HG03103 (cell line): Measurements from ENCODE around the gene CDK5RAP1.

Experiments
- ATAC-seq: cut with Tn5 transposase; IDR thresholded peaks from one replicate; pipeline ENCODE4 v1.9.1; 2021; ENCODE audit warnings: low read depth; ENCODE audit not compliant: unreplicated experiment

CDK5RAP1 gene

DNA sequence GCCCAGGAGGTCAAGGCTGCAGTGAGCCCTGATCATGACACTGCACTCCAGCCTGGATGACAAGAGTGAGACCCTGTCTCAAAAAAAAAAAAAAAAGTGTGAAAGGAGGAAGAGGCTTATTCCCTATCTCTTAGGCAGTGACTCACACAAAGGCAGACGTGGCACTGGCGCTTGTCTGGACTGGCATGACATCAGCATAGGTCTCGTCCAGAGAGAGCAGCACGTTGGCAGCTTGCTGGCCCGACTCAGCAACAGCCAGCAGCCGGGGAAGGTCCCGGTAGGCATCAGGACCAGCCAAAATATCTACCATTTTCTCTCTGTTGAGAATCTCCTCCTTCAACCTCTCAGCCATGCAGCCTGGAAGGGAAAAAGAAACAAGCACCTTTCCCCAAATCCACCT lies 14.1 kb downstream of the CDK5RAP1 start:
- ATAC-seq = no peak

- no peak for ATAC-seq
These were observed 14.6 kb downstream of the CDK5RAP1 start for GRCh38 chr20:33386673-33387072.

DNA sequence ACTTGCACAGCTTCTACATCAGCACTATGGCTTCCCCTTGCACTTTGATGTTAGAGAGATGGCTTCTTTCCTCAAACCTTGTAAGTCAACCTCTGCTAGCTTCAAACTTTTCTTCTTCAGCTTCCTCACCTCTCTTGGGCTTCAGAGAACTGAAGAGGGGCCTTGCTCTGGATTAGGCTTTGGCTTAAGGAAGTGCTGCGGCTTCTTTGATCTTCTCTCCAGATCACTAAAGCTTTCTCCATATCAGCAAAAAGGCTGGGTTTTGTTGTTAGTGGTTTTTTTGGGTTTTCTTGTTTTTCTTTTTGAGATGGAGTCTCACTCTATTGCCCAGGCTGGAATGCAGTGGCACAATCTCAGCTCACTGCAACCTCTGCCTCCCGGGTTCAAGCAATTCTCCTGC lies 24.0 kb downstream of the CDK5RAP1 start:
- no peak for ATAC-seq

DNA sequence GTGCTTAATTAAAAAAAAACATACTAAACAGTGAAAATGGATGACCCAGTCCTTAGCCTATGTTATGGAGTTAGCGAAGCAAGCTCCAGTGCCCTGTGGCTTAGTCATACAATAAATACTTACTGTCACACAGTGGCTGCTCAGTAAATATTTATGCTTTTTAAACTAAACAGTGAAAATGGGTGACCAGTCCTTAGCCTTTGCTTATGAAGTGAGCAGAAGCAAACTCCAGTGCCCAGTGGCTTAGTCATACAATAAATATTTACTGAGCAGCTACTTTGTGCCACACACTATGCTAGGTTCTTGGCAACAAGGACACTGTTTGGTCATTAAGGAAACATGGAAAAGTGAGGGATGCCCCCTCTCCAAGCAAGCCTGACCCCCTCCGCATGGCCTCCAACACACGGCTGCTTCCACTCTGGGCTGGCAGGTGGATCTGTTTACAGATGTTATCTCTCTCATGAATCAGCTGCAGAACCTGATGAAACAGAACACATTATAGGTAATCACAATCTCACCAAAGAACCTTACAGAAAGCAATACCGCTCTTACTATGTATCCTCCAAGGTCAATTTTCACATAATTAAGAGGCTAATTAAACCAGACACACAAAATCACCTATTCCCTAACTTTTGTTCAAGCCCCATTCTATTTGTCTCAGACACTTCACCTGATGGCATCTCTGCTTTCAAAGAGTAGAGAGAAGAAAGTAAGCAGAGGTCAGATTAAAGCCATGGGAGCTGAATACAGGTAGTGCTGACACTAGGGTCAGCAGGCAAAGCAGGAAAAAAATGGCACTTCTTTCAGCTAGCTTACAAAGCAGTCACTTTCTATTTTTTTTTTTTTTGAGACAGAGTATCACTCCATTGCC lies 27.3 kb downstream of the CDK5RAP1 start:
- ATAC-seq = no peak

DNA sequence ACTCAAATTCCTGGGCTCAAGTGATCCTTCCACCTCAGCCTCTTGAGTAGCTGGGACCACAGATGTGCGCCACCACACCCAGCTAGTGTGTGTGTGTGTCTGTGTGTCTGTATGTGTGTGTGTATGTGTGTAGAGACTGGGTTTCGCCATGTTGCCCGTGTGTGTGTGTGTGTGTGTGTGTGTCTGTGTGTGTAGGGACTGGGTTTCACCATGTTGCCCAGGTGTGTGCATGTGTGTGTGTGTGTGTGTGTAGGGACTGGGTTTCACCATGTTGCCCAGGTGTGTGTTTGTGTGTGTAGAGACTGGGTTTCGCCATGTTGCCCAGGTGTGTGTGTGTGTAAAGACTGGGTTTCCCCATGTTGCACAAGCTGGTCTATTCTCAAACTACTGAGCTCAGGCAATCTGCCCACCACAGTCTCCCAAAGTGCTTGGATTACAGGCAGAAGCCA lies 28.3 kb downstream of the CDK5RAP1 start:
- ATAC-seq = no peak

- ATAC-seq = no peak
These were observed 31.0 kb downstream of the CDK5RAP1 start for GRCh38 chr20:33370291-33370690.

DNA sequence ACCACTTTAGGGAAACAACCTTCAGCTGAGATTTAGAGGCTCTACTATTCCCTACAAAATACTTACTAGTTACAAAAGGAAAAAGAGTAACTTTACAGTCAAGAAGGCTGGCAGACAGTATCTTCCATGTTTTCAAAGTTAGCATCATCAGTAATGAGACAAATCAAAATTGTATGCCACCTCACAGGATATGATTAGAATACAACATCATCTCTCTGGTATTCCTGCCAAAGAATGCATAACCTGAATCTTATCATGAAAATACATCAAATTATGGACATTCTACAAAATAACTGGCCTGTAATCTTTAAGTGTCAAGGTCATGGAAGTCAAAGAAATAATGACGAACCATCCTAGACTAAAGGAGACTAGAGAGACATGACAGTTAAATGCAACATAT lies 38.4 kb downstream of the CDK5RAP1 start:
- no peak for ATAC-seq

GRCh38 chr20:33359399-33360261 lies 41.7 kb downstream of the CDK5RAP1 start:
- no peak for ATAC-seq

DNA sequence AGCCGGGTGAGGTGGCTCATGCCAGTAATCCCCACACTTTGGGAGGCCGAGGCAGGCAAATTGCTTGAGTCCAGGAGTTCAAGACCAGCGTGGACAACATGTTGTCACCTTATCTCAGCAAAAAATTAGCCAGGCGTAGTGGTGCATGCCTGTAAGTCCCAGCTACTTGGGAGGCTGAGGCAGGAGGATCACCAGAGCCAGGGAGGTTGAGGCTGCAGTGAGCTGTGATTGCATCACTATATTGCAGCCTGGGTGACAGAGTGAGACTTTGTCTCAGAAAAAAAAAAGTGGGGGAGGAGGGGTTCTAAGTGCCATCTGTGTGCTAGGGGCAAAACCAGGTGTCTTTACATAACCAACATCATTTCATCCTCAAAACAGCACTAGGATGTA lies 48.3 kb downstream of the CDK5RAP1 start:
- ATAC-seq = no peak

- no peak for ATAC-seq
These were observed 48.9 kb downstream of the CDK5RAP1 start for GRCh38 chr20:33352258-33353012.

DNA sequence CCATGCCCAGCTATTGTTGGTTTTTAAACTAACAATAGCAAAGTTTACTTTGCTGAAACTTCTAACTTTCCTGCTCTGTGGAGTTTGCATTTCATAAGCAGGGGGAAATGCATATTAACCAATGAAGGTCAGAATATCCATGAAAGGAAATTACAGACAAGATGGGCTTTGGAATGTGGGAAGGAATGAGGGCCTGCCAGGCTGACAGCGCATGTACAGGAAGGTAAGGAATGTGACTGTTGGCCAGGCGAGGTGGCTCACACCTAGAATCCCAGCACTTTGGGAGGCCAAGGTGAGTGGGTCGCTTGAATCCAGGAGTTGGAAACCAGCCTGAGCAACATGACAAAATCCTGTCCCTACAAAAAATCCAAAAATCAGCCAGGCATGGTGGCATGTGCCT lies 49.6 kb downstream of the CDK5RAP1 start:
- ATAC-seq = no peak

- ATAC-seq = no peak
These were observed 51.8 kb downstream of the CDK5RAP1 start for GRCh38 chr20:33349493-33349892.

GRCh38 chr20:33348136-33348937 lies 53.0 kb downstream of the CDK5RAP1 start:
- ATAC-seq = no peak

DNA sequence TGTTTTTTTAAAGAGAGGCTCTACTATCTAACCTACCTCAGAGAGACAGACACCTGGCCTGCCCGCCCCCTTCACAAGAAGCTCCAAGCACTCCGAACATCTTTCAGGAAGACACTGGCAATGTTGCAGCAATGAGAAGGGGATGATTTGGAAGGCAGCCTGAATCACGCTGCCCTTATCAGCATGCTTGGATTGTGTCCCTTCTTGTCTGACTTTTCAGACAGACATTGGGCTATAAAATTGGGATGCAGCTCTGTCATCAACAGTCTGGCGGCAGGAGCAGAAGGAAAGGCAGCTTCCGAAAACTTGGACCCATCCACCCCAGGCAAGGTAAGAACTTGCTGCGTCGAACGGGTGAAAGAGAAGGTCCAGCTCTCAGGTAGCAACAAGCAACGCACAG lies 56.0 kb downstream of the CDK5RAP1 start:
- ATAC-seq = no peak

GRCh38 chr20:33343521-33343920 lies 57.8 kb downstream of the CDK5RAP1 start:
- ATAC-seq = no peak

GRCh38 chr20:33339515-33340058 lies 61.7 kb downstream of the CDK5RAP1 start:
- ATAC-seq = no peak

DNA sequence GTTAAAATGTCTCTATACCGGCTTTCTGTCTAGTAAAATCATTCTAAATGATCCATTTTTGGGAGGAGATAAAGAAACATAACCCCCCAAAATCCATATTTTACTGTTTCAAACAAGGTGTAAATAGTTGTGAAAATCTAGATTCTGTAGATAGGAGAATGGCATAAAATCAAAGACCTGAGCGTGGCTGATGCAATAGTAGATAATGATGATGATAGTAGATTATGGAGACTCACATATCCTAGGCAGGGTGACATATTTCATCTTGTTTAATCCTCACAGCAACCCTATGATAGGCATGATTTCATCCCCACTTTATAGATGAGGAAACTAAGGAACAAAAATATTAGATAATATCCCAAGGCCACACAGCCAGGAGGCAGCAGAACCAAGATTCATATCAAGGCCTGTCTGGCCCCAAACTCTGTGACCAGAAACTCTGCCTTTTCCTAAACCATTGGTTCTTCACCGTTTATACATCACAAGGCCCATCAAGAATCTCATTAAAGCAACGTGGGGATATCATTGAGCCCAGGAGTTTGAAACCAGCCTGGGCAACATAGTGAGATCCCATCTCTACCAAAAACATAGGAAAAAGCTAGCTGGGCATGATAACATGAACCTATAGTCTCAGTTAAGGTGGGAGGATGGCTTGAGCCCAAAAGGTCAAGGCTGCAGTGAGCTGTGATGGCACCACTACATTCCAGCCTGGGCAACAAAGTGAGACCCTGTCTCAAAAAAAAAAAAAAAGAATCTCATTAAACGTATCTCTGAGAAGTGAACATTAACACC lies 62.7 kb downstream of the CDK5RAP1 start:
- ATAC-seq = no peak

DNA sequence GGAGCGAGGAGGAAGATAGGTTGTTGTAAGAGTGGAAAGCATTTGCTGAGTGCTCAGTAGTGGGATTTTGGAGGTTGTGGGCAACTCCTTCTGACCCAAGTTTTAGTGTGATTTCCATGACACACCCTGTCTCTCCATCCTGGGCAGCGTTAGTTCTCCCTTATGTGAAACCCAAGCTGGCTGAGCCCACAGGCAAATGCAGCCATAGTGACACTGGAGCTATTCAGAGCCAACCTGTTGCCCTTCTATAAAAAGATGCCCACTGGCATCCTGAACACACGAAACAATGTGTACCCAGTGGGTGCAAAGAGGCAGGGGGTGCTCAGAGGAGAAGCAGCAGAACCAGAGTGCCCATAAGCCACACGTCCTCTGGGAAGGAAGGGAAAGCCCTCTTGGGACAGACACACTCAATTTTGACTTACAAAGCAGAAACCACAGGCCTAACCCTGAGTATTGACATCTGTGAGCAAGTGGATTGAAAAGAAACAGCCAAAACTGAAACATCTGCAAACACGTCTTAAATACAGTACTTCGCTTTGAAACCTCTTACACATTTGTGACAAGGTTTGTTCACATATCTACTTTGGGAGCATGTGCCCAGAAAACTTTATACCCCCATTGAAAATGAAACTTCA lies 63.7 kb downstream of the CDK5RAP1 start:
- no peak for ATAC-seq

DNA sequence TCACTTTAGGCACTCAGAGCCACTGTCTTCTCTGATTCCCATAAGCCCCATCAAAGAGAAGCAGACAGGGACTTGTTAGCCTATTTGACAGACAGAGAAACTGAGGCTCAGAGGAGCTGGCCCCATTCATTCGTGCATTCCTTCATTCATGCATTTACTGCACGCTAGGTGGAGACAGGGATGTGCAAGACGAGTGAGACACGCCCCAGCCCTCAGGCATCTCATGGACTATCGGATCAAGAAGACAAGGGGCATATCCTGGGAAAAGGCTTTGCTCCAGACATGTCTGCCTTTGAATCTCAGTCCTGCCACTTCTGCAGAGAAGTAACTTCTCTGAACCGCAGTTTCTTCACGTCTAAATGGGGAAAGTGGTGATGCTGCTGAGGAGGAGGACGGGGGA lies 64.2 kb downstream of the CDK5RAP1 start:
- ATAC-seq = no peak
